ENCODE results near the gene PSMB4.
"Not testable (repeated sequence)": the region's sequence is repeated elsewhere in the genome, so short reads cannot be mapped to it uniquely, and the experiment has no call there.

DNA sequence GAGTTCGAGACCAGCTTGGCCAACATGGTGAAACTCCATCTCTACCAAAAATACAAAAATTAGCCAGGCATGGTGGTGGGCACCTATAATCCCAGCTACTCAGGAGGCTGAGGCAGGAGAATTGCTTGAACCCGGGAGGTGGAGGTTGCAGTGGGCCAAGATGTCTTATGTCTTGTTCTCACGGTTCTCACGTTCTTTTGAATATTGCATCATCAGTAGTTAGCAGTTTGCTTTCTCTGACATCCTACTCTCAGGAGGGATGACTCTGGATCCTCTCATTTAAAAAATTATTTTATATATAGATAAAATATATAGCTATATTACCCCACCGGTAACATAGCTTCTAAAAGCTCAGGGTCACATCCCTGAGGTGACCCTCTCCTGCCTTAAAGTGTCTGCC, 3.1 kb upstream of the PSMB4 start:
- TF ChIP-seq, protein P1, sequence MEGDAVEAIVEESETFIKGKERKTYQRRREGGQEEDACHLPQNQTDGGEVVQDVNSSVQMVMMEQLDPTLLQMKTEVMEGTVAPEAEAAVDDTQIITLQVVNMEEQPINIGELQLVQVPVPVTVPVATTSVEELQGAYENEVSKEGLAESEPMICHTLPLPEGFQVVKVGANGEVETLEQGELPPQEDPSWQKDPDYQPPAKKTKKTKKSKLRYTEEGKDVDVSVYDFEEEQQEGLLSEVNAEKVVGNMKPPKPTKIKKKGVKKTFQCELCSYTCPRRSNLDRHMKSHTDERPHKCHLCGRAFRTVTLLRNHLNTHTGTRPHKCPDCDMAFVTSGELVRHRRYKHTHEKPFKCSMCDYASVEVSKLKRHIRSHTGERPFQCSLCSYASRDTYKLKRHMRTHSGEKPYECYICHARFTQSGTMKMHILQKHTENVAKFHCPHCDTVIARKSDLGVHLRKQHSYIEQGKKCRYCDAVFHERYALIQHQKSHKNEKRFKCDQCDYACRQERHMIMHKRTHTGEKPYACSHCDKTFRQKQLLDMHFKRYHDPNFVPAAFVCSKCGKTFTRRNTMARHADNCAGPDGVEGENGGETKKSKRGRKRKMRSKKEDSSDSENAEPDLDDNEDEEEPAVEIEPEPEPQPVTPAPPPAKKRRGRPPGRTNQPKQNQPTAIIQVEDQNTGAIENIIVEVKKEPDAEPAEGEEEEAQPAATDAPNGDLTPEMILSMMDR (IDR thresholded peaks at IDR 0.05 in 4 of 5, conservative IDR thresholded peaks at IDR 0.05 in 1 of 5), result not testable (repeated sequence)
- not testable (repeated sequence) for TF ChIP-seq POLR2A (IDR thresholded peaks at IDR 0.05)

Measured in gastrocnemius medialis (tissue), 4 donors.